ENCODE measurements around the gene DNAI4. TPM values are rescaled to one million over a fixed set of nuclear protein-coding genes. Genes with fewer than 3 reads are reported as not detected.
A peak's percentile ranks its signal among the peaks of the same experiment; 100 is the strongest.

Gene DNAI4
- polyA plus RNA-seq, 3 donors = 0.09 TPM; not detected in 2

- peaks cover 12 to 33% of the 10 kb centered on the region in 2 donors for H3K4me1 ChIP-seq (ENCODE audit: control insufficient read depth in 1 of 2, insufficient read depth in 2 of 2, low read length in 2 of 2)
- H3K4me2 ChIP-seq (replicated peaks; ENCODE audit: extremely low read depth, low read length, poor library complexity, severe bottlenecking) = no peak overlapping the region
- peaks cover 38% of the 10 kb centered on the region for H3K4me1 Mint-ChIP-seq
Observed at GRCh38 chr1:66938613-66939012, 14.0 kb upstream of the DNAI4 start.

GRCh38 chr1:66937529-66938234 is 13.0 kb upstream of the DNAI4 start:
- Histone ChIP-seq H3K4me1 (ENCODE audit: control insufficient read depth in 1 of 2, insufficient read depth in 2 of 2, low read length in 2 of 2) (peaks cover 16 to 42% of the 10 kb centered on the region in 2 donors), H3K4me3 (replicated peaks in 1 of 3; ENCODE audit: low read depth in 2 of 3, low read length in 3 of 3) (no peak overlapping the region), H3K36me3 (replicated peaks in 1 of 2; ENCODE audit: control insufficient read depth in 1 of 2, insufficient read depth in 2 of 2, low read length in 2 of 2) (peaks cover 17 to 32% of the 10 kb centered on the region in 2 donors), H3K4me2 (replicated peaks; ENCODE audit: extremely low read depth, low read length, poor library complexity, severe bottlenecking) (no peak overlapping the region), H3K27me3 (ENCODE audit: control insufficient read depth in 2 of 2, insufficient read depth in 2 of 2, low read length in 2 of 2) (no peaks in the 10 kb centered on the region), H2AFZ (ENCODE audit: insufficient read depth, low read depth, low read length, poor library complexity, severe bottlenecking) (no peak overlapping the region), H4K20me1 (ENCODE audit: insufficient read depth, low read length) (peaks cover 91% of the 10 kb centered on the region), H3K27ac (ENCODE audit: low read depth in 1 of 2, low read length in 2 of 2) (peak overlapping the region; percentile 32 to 63), H3K79me2 (ENCODE audit: insufficient read depth, low read length) (peaks cover 100% of the 10 kb centered on the region), H3K9me3 (replicated peaks in 1 of 2; ENCODE audit: control insufficient read depth in 1 of 2, insufficient read depth in 1 of 2, low read length in 2 of 2) (no peaks in the 10 kb centered on the region), H3K9ac (ENCODE audit: insufficient read depth, low read length, poor library complexity, severe bottlenecking) (no peak overlapping the region)
- Mint-ChIP-seq H3K27me3 (ENCODE audit: low read depth in 3 of 3) (peaks cover 0 to 2% (median 0%) of the 10 kb centered on the region in 3 donors), H3K9me3 (no peaks in the 10 kb centered on the region), H3K4me3 (no peak overlapping the region), H3K36me3 (peaks cover 15 to 28% of the 10 kb centered on the region in 2 donors), H3K4me1 (peaks cover 45% of the 10 kb centered on the region), H3K27ac (peak overlapping the region in 5 of 7 donors; percentile 26 to 79 (median 61))
- TF ChIP-seq CTCF (IDR thresholded peaks at IDR 0.05) = no peak
- DNase-seq = no peak
- intact Hi-C loops (cut with micrococcal nuclease) = no loop called here
- WGBS (ENCODE audit: insufficient coverage) = no CpG with 5 or more reads among the region's 1 CpG

More at GRCh38 chr1:66938613-66939012, 14.0 kb upstream of the DNAI4 start:
- Mint-ChIP-seq H3K27me3 (ENCODE audit: low read depth in 3 of 3) (peaks cover 0 to 2% (median 0%) of the 10 kb centered on the region in 3 donors), H3K9me3 (no peaks in the 10 kb centered on the region), H3K4me3 (no peak overlapping the region), H3K36me3 (peaks cover 18 to 32% of the 10 kb centered on the region in 2 donors), H3K27ac (peak overlapping the region in 2 of 7 donors; percentile 8 to 40)
- Histone ChIP-seq H3K27ac (ENCODE audit: low read depth in 1 of 2, low read length in 2 of 2) (peak overlapping the region in 1 of 2 donors; percentile 63), H2AFZ (ENCODE audit: insufficient read depth, low read depth, low read length, poor library complexity, severe bottlenecking) (no peak overlapping the region), H3K27me3 (ENCODE audit: control insufficient read depth in 2 of 2, insufficient read depth in 2 of 2, low read length in 2 of 2) (no peaks in the 10 kb centered on the region), H3K9me3 (replicated peaks in 1 of 2; ENCODE audit: control insufficient read depth in 1 of 2, insufficient read depth in 1 of 2, low read length in 2 of 2) (no peaks in the 10 kb centered on the region), H3K36me3 (replicated peaks in 1 of 2; ENCODE audit: control insufficient read depth in 1 of 2, insufficient read depth in 2 of 2, low read length in 2 of 2) (peaks cover 18 to 40% of the 10 kb centered on the region in 2 donors), H3K4me3 (replicated peaks in 1 of 3; ENCODE audit: low read depth in 2 of 3, low read length in 3 of 3) (no peak overlapping the region), H4K20me1 (ENCODE audit: insufficient read depth, low read length) (peaks cover 98% of the 10 kb centered on the region), H3K9ac (ENCODE audit: insufficient read depth, low read length, poor library complexity, severe bottlenecking) (no peak overlapping the region), H3K79me2 (ENCODE audit: insufficient read depth, low read length) (peaks cover 100% of the 10 kb centered on the region)
- no peak for TF ChIP-seq CTCF (IDR thresholded peaks at IDR 0.05)
- DNase-seq = no peak
- intact Hi-C loops (cut with micrococcal nuclease) = no loop called here
